Renal pelvis (tissue), 4 donors: Measurements from ENCODE around the gene CDKN1A. TPM values are rescaled to one million over a fixed set of nuclear protein-coding genes. Genes with fewer than 3 reads are reported as not detected.

Source experiments
- DNase-seq: peaks from one replicate; pipeline ENCODE4 v3.0.0-alpha.2; 2013
- polyA plus RNA-seq, 3 donors: library from polyadenylated mRNA; unstranded; fragments of 120-200 nt; gene quantifications; one replicate each; pipeline ENCODE4 v1.2.1, GENCODE V29; 2013; ENCODE audit not compliant: insufficient read length in 3 of 3

Gene CDKN1A
- polyA plus RNA-seq, 3 donors = 11.1 to 12.2 (median 11.7) TPM

GRCh38 chr6:36674942-36675341 is 3.6 kb upstream of the CDKN1A start:
- DNase-seq = no peak

GRCh38 chr6:36676141-36677058 is 2.1 kb upstream of the CDKN1A start:
- no peak for DNase-seq

GRCh38 chr6:36677059-36677749 is 1.3 kb upstream of the CDKN1A start:
- no peak for DNase-seq

- DNase-seq = no peak
Measured at GRCh38 chr6:36677753-36678487, 594 bp upstream of the CDKN1A start.

GRCh38 chr6:36679043-36679833 is 724 bp downstream of the CDKN1A start:
- DNase-seq = no peak

DNA sequence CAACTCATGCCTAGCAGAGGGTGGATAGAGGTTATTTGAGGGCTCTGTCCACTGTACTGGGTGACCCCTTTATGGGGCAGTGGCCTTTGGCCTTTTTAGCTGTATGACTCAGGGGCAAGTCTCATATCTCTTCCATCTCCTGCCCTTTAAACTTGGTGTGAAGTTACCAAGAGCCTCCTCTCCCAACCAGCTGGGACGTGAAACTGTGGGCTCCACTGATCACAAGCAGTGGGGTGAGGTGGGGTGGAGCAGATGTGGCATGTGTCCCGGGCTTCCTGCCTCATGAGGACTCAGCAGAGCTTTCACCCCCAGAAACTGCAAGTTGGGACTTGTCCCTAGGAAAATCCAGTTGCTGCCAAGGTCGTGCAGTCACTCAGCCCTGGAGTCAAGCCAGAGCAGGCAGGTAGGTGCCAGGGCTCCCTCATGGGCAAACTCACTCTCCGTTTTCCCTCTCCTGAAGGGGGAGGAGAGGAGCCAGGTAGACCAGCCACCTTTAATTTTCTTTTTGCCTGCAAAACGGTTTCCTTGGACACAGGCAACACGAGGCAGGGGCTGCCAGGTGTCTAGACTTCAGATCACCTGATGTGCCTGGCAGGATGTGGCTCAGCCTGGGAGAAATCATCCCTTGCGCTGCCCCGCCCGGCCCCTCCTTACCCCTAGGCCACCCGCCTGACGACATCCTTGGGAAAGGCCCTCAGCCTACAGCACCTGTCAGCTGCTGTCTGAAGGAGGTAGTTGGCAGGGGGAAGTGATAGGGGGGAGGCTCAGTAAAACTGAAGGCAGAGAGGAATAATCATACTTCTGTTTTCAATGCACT is 4.0 kb downstream of the CDKN1A start:
- no peak for DNase-seq

- no peak for DNase-seq
Measured at GRCh38 chr6:36683145-36683655, 4.7 kb downstream of the CDKN1A start.

- no peak for DNase-seq
Measured at GRCh38 chr6:36683656-36684446, 5.3 kb downstream of the CDKN1A start.

DNA sequence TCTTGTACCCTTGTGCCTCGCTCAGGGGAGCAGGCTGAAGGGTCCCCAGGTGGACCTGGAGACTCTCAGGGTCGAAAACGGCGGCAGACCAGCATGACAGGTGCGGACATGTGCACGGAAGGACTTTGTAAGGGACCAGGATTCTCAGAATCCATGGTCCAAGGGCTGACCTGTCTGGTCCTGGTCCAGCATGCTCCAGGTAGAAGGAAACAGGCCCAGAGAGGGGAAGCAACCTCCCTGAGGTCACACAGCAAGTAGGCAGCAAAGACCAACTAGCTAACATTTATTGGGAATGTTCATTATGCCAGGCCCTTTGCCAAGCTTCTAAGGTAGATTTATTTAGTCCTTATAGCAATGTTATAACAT is 5.9 kb downstream of the CDKN1A start:
- DNase-seq = no peak

GRCh38 chr6:36685166-36685924 is 6.8 kb downstream of the CDKN1A start:
- no peak for DNase-seq

- DNase-seq = no peak
Measured at GRCh38 chr6:36685926-36686667, 7.6 kb downstream of the CDKN1A start.

DNA sequence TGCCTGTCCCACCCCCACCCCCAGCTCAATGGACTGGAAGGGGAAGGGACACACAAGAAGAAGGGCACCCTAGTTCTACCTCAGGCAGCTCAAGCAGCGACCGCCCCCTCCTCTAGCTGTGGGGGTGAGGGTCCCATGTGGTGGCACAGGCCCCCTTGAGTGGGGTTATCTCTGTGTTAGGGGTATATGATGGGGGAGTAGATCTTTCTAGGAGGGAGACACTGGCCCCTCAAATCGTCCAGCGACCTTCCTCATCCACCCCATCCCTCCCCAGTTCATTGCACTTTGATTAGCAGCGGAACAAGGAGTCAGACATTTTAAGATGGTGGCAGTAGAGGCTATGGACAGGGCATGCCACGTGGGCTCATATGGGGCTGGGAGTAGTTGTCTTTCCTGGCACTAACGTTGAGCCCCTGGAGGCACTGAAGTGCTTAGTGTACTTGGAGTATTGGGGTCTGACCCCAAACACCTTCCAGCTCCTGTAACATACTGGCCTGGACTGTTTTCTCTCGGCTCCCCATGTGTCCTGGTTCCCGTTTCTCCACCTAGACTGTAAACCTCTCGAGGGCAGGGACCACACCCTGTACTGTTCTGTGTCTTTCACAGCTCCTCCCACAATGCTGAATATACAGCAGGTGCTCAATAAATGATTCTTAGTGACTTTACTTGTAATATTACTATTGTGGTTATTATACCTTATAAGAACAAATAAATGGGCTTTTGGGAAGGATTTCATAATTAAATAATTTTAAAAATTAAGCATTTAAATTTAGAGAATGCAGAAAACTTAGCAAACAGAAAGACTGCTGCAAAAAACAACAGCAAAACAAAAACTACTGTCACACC is 8.4 kb downstream of the CDKN1A start:
- DNase-seq = no peak

- DNase-seq = no peak
Measured at GRCh38 chr6:36688063-36688738, 9.7 kb downstream of the CDKN1A start.

DNA sequence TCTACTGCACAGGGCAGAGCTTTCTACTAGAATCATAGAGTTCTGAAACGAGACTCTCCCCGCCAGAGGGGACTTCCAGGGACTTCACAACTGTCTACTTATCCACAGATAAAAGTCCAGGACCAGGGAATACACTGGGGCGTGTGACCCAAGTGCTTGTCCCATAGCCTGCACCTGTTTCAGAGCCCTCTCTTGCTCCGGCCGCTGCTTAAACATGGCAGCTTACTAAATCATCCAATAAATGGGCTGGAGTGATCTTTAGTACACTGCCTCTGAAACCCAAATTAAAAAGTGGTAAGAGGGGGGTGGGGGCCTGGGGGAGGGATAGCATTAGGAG is 10.2 kb downstream of the CDKN1A start:
- no peak for DNase-seq

DNA sequence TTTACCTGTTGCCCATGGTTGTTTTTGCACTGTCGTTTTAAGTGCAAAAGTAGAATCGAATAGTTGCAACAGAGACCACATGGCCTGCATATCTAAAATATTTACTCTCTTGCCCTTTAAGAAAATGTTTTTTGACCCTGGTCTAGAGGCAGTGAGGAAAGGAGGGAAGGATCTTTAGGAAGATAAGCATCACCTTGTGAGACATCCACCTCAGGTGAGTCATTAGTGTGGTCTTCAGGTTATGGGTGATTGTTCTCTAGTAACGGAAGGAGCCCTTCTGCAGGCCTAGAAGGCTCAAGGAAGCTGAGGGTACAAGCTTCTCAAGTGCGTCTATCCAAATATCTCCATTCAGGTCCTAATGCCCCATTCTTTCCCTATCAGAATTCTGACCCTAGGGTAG is 12.5 kb downstream of the CDKN1A start:
- DNase-seq = no peak

- DNase-seq = no peak
Measured at GRCh38 chr6:36691612-36692011, 13.1 kb downstream of the CDKN1A start.

- no peak for DNase-seq
Measured at GRCh38 chr6:36692220-36692619, 13.7 kb downstream of the CDKN1A start.
